ENCODE measurements around the gene H2BK1.

Gene H2BK1

DNA sequence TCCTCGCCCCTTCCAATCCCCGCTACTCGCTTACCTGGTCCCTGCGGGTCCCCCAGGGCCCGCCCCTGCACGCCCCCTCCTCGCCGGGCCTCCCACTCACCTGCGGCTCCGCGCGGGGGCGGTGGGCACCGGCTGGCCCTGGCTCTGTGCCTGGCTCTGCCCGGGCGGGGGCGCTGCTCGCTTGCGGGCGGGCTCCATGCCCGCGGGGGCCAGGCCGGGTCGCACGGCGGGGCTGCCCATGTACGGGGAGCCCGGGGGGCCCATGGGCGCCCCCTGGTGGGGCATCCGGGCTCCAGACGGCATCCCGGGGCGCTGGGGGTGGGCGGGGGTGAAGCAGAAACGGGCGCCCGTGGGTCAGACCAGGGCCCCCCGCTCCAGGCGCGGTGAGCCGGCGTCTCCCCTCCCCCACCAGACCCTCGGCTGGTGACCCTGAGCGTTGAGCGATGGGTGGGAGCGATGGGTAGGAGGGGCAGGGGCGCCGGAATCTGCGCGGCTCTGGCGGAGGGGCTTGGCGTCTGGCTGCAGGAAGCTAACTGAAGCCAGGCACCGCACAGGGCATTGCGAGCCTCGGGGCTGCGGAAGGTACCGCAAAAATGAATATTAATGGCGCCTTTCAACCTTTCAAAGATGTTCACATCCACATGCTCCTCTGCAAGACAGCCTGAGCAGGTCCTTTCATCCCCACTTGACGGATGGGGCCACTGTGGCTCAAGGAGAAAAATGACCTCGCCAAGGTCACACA lies 35.2 kb upstream of the H2BK1 start:
- peak; percentile 47 to 83 (median 60) for DNase-seq

DNA sequence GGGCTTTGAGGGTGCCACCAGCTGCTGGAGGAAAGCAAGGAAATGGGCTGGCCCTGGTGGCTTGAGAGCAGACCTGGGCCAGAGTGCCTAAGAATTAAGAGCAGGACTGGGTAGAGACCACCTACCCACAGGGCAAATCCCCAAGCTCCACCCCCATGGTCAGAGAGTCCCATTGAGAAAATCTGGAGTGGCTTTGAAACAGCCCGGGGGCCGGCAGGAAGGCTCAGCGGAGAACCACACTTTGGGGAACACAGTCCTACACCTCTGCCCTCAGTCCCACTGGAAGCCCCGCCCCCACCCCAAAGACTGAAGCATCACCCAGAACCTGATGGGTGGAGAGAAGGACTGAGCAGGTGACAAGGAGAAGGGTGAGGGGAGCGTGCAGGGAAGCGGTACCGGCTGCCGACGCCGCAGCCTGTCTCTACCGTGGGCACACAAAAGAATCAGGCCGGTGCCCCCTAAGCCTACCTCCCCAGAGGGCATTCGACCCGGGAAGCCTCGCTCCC lies 34.6 kb upstream of the H2BK1 start:
- DNase-seq = no peak

DNA sequence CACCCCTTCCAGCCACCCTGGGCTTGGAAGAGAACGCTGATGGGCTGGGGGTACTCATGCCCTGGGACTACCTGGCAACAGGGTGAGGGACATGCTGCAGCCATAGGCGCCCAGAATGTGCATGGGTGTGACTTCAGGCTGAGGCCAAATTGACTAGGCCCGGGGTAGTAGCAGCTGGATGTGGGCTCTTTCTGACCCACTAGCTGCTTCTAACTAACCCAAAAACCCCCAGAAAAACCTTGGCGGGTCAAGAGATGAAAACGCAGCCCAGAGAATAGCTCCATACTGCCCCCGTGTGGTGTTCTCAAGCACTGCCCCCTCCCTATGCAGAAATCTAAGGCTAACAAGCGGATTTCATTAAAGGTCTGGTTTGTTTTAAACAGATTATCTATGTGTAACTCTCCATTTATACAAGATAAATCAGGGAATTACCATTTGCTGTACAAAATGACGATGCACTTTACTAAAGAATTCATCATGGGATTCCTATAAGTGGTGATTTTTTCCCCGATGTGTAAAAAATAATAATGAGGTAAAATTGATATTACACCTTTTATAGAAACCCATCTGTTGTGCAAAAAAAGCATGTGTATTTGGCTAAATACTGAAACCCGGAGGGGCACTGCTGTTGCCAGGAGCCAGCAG lies 34.0 kb upstream of the H2BK1 start:
- peak; percentile 67 to 79 (median 78) for DNase-seq

DNA sequence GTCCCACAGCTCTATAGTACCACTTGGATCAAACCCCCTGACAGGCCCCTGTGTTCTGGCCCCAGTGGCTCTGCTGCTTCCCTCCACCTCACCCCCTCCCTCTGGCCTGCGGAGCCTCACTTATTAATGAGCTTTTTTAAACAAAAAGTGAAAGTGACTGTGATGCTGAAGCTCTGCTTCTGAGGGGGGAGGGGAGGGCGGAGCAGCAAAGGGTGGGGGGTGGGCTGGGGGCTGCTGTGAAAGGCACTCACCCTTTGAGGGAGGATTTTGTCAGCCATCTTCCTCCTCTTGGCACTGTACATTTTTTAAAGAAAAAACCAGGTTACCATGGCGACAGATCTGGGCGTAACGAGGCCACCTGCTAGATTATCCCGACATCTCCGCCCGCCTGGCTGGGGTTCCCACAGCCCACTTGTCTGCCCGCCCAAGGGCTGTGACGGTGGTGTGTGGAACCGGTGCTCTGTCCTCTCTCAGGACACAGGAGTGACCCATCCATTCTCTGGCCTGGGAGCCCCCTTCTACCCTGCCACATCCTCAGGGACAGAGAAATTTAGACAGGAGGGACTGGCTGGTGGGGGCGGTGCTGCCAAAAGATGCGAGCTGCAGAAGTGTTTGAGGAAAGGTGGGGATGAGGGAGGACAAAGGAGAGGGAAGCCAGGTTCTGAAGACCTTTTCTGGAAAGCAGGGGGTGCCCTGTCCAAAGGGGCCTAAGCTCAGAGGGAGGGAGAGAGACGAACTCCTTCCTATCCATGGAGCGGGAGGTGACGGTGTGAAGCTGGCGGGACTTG lies 33.3 kb upstream of the H2BK1 start:
- peak in 2 of 3 donors; percentile 15 to 31 for DNase-seq

DNA sequence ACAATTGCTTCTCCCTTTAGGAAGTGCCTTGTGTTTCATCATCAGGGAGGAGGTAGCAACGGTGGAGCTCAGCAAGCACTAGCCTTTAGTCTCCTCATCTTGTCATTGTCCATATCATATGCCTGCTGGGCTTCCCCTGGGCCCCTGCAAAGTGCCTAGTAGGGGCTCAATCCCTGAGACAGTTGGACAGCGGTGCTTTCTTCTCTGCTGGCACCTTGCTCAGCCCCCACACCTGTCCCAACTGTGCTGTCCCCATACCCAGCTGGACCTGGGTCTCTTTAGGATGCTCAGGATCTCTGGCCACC lies 32.7 kb upstream of the H2BK1 start:
- DNase-seq = no peak

DNA sequence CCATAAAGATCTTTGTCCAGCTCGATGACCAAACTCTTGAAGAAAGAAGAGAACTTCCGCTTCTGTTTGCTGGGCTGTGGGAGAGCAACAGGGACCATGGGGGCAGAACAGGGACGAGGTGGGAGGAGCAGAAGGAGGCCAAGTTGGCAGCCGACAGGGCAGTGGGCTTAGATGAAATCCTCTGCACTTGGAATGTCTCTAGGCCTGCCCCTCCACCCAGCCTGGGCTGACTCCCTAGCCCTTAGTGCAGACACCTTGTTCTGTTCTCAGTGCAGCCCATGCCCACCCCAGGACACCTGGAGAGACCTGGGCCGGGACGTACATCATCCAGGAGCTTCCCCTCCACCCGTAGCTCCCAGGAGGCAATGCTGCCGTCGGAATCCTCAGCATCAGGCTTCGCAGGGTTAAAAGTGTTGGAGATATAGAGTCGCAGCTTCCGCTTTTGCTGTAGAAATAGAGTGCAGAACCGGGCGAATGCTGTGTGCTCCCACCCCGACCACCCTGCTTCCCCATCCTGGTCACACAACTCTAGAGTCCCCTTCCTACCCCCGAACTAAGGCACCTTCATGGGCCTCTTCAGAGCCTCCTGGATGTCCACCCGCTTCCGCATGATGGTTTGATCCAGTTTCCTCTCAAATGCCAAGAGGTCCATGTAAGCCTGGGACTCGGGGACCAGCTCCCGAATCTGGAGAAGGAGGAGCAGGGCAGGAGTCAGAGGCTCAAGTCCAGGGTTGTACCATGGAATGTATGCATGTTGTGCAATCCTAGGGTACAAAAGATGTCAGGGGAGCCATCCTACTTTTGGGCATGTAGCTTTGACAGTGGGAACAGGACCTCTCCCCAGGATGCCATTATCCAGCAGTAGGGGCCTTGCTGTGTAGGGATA lies 32.1 kb upstream of the H2BK1 start:
- DNase-seq = no peak

DNA sequence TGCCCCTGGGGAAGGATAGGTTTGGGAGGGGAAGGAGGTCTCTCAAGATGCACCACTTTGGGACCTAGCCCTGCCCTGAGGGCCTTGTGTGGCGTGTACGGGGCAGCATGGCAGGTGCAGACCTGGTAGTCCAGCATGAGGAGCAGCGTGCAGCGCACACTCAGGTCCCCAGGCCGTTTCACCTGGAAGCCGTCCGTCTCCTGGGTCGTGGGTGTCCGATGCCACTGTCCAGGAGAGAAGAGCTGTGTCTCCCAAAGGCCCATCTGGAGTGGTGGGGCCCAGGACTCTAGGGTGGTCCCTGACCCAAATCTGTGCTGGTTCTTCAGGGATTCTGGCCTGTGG lies 31.4 kb upstream of the H2BK1 start:
- no peak for DNase-seq

DNA sequence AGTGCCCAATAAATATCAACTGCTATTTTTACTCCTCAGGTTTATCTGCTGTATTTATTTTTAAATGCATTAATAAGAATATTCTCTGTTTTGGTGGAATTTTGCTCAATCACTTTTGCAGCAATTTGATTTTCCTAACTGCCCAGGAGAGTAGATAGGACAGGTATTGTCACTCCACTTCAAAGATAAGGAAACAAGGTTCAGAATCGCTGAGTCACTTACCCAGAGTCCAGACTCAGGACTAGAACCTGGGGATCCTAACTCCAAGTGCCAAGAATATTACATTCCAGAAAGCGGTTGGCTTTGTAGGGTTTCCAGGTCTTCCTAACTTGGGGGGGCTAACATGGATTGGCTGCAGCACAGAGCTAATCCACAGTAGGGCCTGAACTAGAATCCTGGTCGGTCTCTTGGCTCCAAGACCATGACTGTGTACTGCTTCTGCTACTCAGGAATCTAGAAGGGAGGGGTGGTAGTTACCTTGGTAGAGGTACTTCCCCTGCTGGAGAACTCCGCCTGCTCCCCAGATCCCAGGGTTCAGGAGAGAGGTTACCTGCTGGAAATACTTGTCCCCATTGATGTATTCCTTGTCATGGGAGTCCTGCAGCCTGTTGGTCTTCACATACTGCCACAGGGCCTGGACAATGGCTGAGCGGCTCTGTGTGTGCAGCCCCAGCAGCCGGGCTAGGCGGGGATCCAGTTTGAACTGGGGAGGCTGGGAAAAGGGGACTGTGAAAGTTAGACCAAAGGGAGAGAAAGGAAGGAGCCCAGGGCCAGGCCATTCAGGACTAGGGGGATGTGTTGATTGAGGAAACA lies 30.9 kb upstream of the H2BK1 start:
- no peak for DNase-seq

DNA sequence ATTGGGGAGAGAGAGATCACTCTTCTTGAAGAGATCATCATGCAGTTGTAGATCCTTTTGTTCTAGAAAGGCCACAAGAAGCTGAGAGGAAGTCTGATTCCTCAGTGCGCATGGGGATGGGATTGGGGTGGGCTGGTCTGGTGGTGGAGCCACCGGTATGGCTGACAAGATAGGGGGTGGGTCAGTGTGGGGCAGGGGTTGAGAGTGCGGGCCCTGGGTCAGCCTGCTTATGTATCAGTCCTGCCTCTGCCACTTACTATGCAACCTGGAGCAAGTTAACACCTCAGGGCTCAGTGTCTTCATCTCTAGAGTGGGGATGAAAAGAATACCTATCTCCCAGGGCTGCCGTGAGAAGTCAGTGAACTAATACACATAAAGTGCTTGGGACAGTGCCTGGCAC lies 30.2 kb upstream of the H2BK1 start:
- DNase-seq = no peak

DNA sequence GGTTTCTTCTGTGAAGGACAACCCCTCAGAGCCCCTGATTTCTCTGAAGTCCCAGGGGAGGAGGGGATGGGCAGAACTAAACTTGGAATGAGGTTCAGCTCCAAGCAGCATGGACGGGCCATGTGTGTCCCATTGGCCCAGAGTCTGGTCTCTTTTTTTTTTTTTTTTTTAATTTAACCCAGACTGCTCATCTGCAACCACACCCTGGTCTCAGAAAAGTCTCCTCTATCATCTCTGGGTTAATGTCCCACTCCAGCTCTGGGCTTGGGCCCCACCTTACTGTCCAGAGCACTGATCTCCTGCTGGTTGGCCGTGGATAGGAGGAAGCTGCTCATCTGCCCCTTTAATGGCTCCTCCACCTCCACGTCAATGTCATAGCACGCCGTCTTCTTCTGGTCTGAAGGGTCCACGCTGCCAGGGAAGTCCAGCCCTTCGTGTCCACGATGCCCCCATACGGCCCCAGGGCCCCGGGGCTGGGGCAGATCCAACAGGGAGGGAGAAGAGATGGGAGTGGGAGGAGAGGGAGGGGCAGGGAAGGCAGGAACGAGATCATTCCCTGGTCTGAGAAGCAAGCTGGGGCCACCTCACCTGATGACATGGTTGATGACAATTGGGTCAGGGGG lies 29.7 kb upstream of the H2BK1 start:
- no peak for DNase-seq

DNA sequence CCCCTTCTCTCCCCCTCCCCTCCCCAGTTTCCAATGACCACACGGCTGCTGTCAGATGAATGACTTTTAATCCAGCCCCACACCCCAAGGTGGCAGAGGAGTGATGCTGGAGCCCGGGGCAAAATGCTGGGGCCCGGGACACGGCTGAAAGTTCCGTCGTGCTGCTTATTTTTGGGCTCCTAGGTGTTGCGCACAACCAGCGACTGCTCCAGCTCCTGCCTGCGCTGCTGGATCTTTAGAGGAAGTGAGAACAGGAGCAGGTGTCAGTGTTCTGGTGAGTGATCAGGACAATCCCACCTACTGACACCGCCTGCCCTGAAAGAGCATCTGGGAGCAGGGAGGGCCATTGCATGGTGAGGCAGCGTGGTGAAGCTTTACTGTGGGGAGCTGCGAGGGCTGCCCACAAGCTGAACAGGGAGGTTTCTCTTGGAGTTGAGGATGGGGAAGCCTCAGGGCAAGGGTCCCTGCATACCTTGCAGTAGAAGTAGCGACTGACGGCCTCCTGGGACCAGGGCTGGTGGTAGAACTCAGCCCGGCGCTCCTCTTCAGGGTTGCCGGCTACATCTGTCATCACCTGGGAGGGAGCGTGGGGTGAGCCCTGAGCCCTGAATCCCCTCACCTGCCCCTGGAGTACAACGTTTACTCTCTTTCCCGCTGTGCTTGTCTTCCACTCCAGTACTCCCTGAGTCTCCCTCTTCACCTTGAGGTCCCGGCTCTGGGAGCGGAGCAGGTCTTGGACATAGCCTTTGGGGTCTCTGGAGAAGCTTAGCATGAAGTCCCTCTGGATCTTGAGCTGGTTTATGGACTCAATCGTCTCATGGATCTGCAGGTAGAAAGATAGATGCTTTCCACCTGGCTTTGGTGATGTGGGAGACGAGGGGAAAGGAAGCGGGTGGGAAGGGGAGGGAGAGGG lies 28.9 kb upstream of the H2BK1 start:
- DNase-seq = no peak

DNA sequence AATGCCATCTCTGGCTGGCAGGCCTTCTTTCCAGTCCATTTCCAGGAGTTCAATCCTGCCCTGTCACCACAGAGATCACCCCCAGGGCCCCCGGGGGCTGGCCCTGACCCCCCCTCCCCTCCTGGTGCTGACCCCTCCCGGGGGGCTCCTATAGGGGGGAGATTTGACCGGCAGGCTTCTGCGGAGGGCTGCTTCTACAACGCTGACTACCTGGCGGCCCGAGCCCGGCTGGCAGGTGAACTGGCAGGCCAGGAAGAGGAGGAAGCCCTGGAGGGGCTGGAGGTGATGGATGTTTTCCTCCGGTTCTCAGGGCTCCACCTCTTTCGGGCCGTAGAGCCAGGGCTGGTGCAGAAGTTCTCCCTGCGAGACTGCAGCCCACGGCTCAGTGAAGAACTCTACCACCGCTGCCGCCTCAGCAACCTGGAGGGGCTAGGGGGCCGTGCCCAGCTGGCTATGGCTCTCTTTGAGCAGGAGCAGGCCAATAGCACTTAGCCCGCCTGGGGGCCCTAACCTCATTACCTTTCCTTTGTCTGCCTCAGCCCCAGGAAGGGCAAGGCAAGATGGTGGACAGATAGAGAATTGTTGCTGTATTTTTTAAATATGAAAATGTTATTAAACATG lies 28.0 kb upstream of the H2BK1 start:
- DNase-seq = no peak

DNA sequence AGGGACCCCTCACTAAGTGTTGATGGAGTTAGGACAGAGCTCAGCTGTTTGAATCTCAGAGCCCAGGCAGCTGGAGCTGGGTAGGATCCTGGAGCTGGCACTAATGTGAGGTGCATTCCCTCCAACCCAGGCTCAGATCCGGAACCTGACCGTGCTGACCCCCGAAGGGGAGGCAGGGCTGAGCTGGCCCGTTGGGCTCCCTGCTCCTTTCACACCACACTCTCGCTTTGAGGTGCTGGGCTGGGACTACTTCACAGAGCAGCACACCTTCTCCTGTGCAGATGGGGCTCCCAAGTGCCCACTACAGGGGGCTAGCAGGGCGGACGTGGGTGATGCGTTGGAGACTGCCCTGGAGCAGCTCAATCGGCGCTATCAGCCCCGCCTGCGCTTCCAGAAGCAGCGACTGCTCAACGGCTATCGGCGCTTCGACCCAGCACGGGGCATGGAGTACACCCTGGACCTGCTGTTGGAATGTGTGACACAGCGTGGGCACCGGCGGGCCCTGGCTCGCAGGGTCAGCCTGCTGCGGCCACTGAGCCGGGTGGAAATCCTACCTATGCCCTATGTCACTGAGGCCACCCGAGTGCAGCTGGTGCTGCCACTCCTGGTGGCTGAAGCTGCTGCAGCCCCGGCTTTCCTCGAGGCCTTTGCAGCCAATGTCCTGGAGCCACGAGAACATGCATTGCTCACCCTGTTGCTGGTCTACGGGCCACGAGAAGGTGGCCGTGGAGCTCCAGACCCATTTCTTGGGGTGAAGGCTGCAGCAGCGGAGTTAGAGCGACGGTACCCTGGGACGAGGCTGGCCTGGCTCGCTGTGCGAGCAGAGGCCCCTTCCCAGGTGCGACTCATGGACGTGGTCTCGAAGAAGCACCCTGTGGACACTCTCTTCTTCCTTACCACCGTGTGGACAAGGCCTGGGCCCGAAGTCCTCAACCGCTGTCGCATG lies 27.2 kb upstream of the H2BK1 start:
- no peak for DNase-seq

DNA sequence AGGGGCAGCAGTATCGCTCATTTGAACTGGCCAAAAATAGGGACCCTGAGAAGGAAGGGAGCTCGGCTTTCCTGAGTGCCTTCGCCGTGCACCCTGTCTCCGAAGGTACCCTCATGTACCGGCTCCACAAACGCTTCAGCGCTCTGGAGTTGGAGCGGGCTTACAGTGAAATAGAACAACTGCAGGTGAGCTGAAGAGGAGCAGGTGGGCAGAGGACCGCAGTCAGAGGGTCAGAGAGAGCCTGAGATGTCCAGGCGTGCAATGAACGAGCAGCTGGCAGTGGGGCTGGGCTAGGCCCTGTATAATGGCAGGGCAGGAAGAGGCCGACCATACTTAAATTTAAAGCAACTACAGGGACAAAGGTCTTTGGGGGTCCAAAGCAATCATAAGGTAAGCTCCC lies 26.1 kb upstream of the H2BK1 start:
- DNase-seq = no peak

DNA sequence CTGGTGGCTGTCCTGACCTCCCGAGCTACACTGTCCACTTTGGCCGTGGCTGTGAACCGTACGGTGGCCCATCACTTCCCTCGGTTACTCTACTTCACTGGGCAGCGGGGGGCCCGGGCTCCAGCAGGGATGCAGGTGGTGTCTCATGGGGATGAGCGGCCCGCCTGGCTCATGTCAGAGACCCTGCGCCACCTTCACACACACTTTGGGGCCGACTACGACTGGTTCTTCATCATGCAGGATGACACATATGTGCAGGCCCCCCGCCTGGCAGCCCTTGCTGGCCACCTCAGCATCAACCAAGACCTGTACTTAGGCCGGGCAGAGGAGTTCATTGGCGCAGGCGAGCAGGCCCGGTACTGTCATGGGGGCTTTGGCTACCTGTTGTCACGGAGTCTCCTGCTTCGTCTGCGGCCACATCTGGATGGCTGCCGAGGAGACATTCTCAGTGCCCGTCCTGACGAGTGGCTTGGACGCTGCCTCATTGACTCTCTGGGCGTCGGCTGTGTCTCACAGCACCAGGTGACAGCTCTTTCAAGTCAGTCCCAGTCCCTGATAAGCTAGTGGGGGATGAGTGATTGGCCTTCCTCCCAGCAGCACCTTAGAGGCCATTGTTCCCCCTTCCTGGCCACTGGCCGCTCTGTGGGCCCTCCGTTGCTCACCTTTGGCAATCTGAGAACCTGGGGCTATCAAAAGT lies 25.0 kb upstream of the H2BK1 start:
- no peak for DNase-seq

DNA sequence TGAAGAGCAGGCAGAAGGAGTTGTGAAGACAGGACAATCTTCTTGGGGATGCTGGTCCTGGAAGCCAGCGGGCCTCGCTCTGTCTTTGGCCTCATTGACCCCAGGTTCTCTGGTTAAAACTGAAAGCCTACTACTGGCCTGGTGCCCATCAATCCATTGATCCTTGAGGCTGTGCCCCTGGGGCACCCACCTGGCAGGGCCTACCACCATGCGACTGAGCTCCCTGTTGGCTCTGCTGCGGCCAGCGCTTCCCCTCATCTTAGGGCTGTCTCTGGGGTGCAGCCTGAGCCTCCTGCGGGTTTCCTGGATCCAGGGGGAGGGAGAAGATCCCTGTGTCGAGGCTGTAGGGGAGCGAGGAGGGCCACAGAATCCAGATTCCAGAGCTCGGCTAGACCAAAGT lies 23.5 kb upstream of the H2BK1 start:
- DNase-seq = no peak

DNA sequence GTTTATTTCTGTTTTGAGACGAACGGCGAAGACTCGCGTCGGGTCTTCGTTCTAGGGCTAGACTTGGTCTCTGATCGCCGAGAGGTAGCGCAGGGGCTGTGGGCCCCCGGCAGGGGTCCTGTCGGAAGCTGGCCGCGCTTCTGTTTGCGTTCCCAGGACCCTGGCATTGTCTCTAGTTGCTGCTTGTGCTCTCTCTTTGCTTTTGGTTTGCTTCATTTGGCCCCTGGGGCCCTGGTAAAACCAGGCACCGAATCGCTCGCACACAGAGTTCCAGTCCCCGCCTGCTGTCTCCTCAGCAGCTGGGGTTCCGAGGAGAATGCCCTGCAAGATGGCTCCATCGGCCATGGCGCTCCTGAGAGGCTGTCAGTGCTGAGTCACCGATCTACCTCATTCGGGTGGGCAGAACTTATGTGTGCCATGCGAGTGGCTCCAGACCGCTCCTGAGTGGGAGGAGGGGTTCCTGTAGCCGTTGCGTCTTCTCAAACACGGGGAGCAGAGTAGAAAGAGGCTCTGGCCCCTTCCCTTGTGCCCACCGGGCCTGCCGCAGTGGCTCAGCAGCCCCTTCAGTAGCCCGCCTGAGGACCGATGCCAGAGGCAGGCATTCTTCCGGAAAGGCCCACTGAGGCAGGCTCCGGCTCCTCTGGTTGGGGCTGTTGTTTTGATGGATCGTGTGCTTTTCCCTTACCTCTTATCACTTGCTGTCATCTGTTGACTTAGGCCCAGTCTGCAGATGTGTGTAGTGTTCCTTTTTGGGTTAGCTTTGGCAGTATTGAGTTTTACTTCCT lies 22.8 kb upstream of the H2BK1 start:
- DNase-seq = peak; percentile 83 to 88 (median 86)

Data from suppressor macrophage treated with lipopolysaccharide for 1 hour (primary cell).